ENCODE results near the gene ACSL5.
"Not testable (repeated sequence)": the region's sequence is repeated elsewhere in the genome, so short reads cannot be mapped to it uniquely, and the experiment has no call there.

The ACSL5 gene

GRCh38 chr10:112377116-112377515, 3.2 kb downstream of the ACSL5 start:
- DNase-seq: not testable (repeated sequence)

GRCh38 chr10:112379635-112380296, 5.8 kb downstream of the ACSL5 start:
- no peak for DNase-seq

- DNase-seq: no peak
Measured at GRCh38 chr10:112382515-112383235, 8.8 kb downstream of the ACSL5 start.

GRCh38 chr10:112383325-112383724, 9.4 kb downstream of the ACSL5 start:
- no peak for DNase-seq

- DNase-seq: no peak
Measured at GRCh38 chr10:112384141-112384540, 10.2 kb downstream of the ACSL5 start.

- no peak for DNase-seq
Measured at GRCh38 chr10:112385201-112385600, 11.3 kb downstream of the ACSL5 start.

GRCh38 chr10:112388056-112388455, 14.1 kb downstream of the ACSL5 start:
- DNase-seq: not testable (repeated sequence)

- no peak for DNase-seq
Measured at GRCh38 chr10:112388548-112388947, 14.6 kb downstream of the ACSL5 start.

- no peak for DNase-seq
Measured at GRCh38 chr10:112389271-112389822, 15.4 kb downstream of the ACSL5 start.

GRCh38 chr10:112390125-112390703, 16.3 kb downstream of the ACSL5 start:
- DNase-seq: no peak

- no peak for DNase-seq
Measured at GRCh38 chr10:112393341-112393740, 19.4 kb downstream of the ACSL5 start.

- DNase-seq: no peak
Measured at GRCh38 chr10:112393827-112394226, 19.9 kb downstream of the ACSL5 start.

GRCh38 chr10:112394475-112394875, 20.6 kb downstream of the ACSL5 start:
- no peak for DNase-seq

- no peak for DNase-seq
Measured at GRCh38 chr10:112395809-112396530, 22.1 kb downstream of the ACSL5 start.

GRCh38 chr10:112397592-112397991, 23.7 kb downstream of the ACSL5 start:
- no peak for DNase-seq

- DNase-seq: no peak
Measured at GRCh38 chr10:112402917-112403316, 29.0 kb downstream of the ACSL5 start.

GRCh38 chr10:112404617-112405016, 30.7 kb downstream of the ACSL5 start:
- DNase-seq: no peak

- DNase-seq: not testable (repeated sequence)
Measured at GRCh38 chr10:112406806-112407205, 32.9 kb downstream of the ACSL5 start.

- no peak for DNase-seq
Measured at GRCh38 chr10:112407696-112408095, 33.8 kb downstream of the ACSL5 start.

GRCh38 chr10:112409299-112409698, 35.4 kb downstream of the ACSL5 start:
- no peak for DNase-seq

- no peak for DNase-seq
Measured at GRCh38 chr10:112409755-112410154, 35.8 kb downstream of the ACSL5 start.

- DNase-seq: no peak
Measured at GRCh38 chr10:112412696-112413095, 38.8 kb downstream of the ACSL5 start.

- no peak for DNase-seq
Measured at GRCh38 chr10:112421731-112422130, 47.8 kb downstream of the ACSL5 start.
